Endothelial cell (in vitro differentiated cells): ENCODE measurements around the gene HSF2. TPM values are rescaled to one million over a fixed set of nuclear protein-coding genes. Genes with fewer than 3 reads are reported as not detected.
A peak's percentile ranks its signal among the peaks of the same experiment; 100 is the strongest.

Experiments used
- DNase-seq: peaks from one replicate; pipeline ENCODE4 v3.0.0; 2021; ENCODE audit warnings: low spot score
- H3K27ac Mint-ChIP-seq: one replicate; pipeline ENCODE4 v1.8.0; 2021; ENCODE audit warnings: mixed read lengths, inconsistent platforms; ENCODE audit not compliant: unreplicated experiment
- H3K27me3 Mint-ChIP-seq: one replicate; pipeline ENCODE4 v1.8.0; 2021; ENCODE audit warnings: mild to moderate bottlenecking, moderate library complexity, mixed read lengths, inconsistent platforms; ENCODE audit not compliant: unreplicated experiment
- H3K36me3 Mint-ChIP-seq: one replicate; pipeline ENCODE4 v1.8.0; 2021; ENCODE audit warnings: mild to moderate bottlenecking, low read depth, mixed read lengths, inconsistent platforms; ENCODE audit not compliant: unreplicated experiment
- H3K4me1 Mint-ChIP-seq: one replicate; pipeline ENCODE4 v1.8.0; 2021; ENCODE audit warnings: mild to moderate bottlenecking, mixed read lengths, inconsistent platforms; ENCODE audit not compliant: unreplicated experiment
- H3K4me3 Mint-ChIP-seq: one replicate; pipeline ENCODE4 v1.8.0; 2021; ENCODE audit warnings: mild to moderate bottlenecking, mixed read lengths, inconsistent platforms; ENCODE audit not compliant: unreplicated experiment
- H3K9me3 Mint-ChIP-seq: one replicate; pipeline ENCODE4 v1.8.0; 2021; ENCODE audit warnings: mixed read lengths, inconsistent platforms; ENCODE audit not compliant: unreplicated experiment
- total RNA-seq: library from RNA; stranded (reverse); fragmentation: NEBNext Ultra II Directional; extraction: Animal tissue kit (Norgen Biotek cat#: 25700); gene quantifications from one replicate; pipeline ENCODE4 v1.2.1, GENCODE V29; 2021; ENCODE audit not compliant: unreplicated experiment
- TF ChIP-seq, protein P1 (sequence below): fragments of 200-600 bp; sonication (generic); IDR thresholded peaks from one replicate; pipeline ENCODE4 v1.5.0; 2021; ENCODE audit warnings: antibody characterized with exemption; ENCODE audit not compliant: unreplicated experiment

Gene HSF2
- total RNA-seq, 1 donor from 2014 or later = 13.9 TPM

DNA sequence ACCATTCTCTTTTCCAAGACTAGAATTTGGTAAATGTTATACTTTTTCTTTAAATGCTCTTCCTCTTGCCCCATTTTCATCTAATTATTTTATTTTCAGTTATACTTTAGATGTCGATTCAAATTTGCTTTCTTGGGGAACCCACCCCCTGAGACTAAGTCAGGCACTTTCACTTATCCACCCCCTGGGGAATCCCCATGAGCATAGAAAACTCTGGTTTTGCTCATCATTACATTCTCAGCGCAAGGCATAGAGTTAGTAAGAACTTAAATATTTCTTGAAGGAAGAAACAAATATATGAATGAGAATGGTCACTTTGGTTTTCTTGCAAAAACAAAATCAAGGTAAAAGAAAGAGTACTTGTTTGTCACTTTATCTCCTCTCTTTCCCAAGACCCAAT lies 25.1 kb upstream of the HSF2 start:
- DNase-seq = no peak
- TF ChIP-seq, protein P1, sequence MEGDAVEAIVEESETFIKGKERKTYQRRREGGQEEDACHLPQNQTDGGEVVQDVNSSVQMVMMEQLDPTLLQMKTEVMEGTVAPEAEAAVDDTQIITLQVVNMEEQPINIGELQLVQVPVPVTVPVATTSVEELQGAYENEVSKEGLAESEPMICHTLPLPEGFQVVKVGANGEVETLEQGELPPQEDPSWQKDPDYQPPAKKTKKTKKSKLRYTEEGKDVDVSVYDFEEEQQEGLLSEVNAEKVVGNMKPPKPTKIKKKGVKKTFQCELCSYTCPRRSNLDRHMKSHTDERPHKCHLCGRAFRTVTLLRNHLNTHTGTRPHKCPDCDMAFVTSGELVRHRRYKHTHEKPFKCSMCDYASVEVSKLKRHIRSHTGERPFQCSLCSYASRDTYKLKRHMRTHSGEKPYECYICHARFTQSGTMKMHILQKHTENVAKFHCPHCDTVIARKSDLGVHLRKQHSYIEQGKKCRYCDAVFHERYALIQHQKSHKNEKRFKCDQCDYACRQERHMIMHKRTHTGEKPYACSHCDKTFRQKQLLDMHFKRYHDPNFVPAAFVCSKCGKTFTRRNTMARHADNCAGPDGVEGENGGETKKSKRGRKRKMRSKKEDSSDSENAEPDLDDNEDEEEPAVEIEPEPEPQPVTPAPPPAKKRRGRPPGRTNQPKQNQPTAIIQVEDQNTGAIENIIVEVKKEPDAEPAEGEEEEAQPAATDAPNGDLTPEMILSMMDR = no peak
- no peaks in the 10 kb centered on the region for H3K9me3 Mint-ChIP-seq
- no peak overlapping the region for H3K27ac Mint-ChIP-seq
- peaks cover 7% of the 10 kb centered on the region for H3K4me1 Mint-ChIP-seq
- H3K4me3 Mint-ChIP-seq = no peak overlapping the region
- H3K27me3 Mint-ChIP-seq = peaks cover 2% of the 10 kb centered on the region
- H3K36me3 Mint-ChIP-seq = no peaks in the 10 kb centered on the region

DNA sequence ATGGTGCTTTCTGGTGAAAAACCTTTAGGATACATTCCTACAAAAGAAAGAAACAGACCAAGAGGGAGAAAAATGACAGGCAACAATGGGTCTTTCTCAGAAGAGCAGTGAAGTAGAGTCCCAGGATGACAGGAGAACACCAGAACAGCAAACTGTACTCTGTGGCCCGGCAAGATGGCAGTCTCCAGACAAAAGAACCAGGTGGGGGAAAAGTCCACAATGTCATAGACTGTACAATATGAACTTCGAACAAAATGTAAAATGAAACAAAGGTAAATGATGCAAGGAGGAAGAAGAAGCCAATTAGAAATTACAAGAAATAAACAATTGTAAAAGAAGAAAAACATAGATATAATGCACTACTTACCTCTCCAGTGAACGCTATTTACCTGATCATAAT lies 23.2 kb upstream of the HSF2 start:
- no peak for DNase-seq
- H3K4me3 Mint-ChIP-seq = no peak overlapping the region
- peaks cover 2% of the 10 kb centered on the region for H3K27me3 Mint-ChIP-seq
- H3K4me1 Mint-ChIP-seq = peaks cover 7% of the 10 kb centered on the region
- TF ChIP-seq, protein P1 = no peak
- no peaks in the 10 kb centered on the region for H3K36me3 Mint-ChIP-seq
- H3K27ac Mint-ChIP-seq = no peak overlapping the region
- no peaks in the 10 kb centered on the region for H3K9me3 Mint-ChIP-seq

DNA sequence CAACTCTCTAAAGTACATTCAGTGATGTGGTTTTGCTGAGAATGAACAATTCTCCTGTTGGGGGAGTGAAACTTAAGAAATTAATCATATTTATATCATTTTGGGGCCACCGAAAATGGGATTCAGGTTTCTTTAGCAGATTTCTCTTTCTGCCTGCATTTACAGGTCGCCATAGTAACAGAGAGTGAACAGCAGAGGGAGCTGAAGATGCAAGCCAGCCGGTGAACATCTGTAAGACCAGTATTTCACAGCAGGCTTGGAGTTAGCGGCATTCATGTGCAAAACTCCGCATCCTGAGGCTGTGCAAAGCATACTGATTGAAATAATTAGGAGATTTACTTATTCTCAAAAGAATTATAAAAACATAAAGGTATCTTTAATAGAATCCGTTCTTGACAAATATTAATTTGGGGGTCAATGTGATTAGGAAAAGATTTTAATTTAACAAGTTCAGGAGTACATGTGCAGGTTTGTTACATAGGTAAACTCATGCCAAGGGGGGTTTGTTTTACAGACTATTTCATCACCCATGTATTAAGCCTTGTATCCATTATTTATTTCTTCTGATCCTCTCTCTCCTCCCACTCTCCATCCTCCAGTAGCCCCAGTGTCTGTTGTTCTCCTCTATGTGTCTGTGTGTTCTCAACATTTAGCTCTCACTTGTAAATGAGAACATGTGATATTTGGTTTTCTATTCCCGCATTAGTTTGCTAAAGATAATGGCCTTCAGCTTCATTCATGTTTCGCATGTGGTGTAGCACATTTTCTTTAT lies 17.8 kb upstream of the HSF2 start:
- no peaks in the 10 kb centered on the region for H3K4me1 Mint-ChIP-seq
- peaks cover 3% of the 10 kb centered on the region for H3K27me3 Mint-ChIP-seq
- TF ChIP-seq, protein P1 = peak; percentile 54
- no peak overlapping the region for H3K4me3 Mint-ChIP-seq
- peak; percentile 52 for DNase-seq
- H3K36me3 Mint-ChIP-seq = no peaks in the 10 kb centered on the region
- H3K9me3 Mint-ChIP-seq = no peaks in the 10 kb centered on the region
- no peak overlapping the region for H3K27ac Mint-ChIP-seq

DNA sequence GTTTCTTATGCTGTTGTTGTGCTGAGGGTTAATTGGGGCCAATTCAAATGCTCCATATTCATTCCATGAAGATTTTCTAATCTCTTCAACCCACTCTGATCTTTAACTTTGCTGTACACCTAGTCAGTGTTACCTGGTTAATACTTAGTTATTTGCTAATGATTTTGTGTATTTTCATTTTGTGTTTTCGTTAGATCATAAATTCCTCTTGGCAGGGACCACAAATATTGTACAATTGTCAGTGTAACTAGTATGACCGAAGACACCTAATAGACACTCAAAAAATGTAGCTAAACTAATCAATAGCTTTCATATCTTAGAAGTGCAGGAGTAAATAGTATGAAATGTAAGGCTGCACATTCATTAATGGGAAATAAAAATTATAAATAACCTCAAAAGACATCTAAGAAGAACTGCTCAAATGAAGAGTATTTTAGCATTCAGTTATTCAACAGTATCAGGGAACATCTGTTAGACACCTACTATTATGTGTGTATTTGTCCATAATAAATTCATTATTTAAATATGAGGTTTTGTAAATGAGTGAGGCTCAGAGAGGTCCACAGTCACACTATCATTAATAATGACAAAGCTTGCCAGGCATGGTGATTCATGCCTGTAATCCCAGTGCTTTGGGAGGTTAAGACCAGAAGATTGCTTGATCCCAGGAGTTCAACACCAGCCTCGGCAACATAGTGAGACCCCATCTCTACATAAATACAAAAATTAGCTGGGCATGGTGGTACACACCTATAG lies 13.4 kb upstream of the HSF2 start:
- H3K27me3 Mint-ChIP-seq = peaks cover 5% of the 10 kb centered on the region

More for the DNA sequence above, 13.4 kb upstream of the HSF2 start:
- H3K27ac Mint-ChIP-seq = no peak overlapping the region
- H3K36me3 Mint-ChIP-seq = no peaks in the 10 kb centered on the region
- TF ChIP-seq, protein P1 = no peak
- no peaks in the 10 kb centered on the region for H3K9me3 Mint-ChIP-seq
- DNase-seq = no peak
- H3K4me3 Mint-ChIP-seq = no peak overlapping the region
- H3K4me1 Mint-ChIP-seq = no peaks in the 10 kb centered on the region
